Activated CD4-positive, alpha-beta T cell treated with anti-CD3 and anti-CD28 coated beads, Interleukin-2, Interleukin-4, amounts not matched to agents 100 ng/mL and 50 ng/mL, durations not matched to agents 16 hours and 8 hours (primary cell): ENCODE results near the gene SHOC1.
"Not testable (repeated sequence)": the region's sequence is repeated elsewhere in the genome, so short reads cannot be mapped to it uniquely, and the experiment has no call there.

Source experiments
- DNase-seq: peaks from one replicate; pipeline ENCODE4 v3.0.0-alpha.2; 2020; ENCODE audit warnings: low spot score

Gene SHOC1

DNA sequence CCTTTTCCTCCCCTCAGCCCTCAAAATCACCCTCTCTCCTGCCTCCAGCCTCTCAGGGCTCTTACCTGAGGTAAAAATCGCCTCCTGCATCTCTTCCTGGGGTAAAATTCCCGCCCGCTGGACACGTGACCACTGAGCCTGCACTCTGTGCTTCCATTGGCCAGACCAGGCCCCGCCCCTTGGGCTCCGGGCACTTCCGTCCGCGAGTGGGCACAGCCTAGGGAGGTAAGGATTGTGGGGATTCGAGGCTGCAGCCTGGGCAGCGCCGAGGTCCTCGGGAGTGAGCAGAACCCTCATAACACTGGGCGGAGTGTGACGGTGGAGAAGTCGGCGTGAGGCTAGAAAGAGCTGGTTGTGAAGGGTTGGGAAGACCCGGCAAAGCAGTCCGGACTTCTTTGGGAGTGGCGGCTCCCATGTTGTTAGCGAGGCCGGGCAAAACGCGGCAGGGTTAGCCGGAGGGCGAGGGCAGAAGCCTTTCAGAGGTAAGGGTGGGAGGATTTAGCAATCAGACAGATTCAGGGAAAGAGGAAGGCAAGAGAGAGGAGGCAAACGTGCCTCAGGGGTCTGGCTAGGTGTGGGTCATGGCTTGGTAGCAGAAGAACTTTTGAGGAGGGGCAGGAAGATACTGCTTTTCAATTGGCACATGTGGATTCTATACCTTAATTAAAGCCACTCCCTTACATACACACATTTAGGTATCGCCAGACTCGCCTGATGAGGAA lies at the start of gene SHOC1:
SHOC1 (minus strand) TSS at position 103 of the 722 bp plus-strand sequence. CDS start 3,519 bp downstream, outside the sequence.
- DNase-seq = no peak

DNA sequence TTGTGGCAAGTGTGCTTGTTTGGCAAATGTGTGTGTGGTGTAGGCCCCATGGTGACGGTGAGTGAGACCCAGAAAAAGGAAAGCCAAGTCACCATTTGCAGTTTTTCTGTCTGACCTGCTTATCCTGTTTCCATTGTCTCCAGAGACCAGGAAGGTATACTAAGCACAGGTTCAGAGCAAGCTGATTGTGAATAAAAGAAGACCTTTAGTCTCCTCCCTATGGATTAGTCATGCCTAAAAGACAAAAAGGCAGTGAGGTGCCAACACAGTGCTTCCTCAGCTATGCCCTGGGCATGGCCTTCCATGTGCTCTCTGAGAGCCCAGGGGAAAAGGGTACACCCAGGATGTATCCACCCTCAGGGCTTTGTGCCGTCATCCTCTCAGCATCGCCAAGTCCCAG lies 49.2 kb upstream of the SHOC1 start:
- no peak for DNase-seq

GRCh38 chr9:111842313-111842712 lies 47.6 kb upstream of the SHOC1 start:
- DNase-seq = no peak

GRCh38 chr9:111840442-111840841 lies 45.7 kb upstream of the SHOC1 start:
- no peak for DNase-seq

DNA sequence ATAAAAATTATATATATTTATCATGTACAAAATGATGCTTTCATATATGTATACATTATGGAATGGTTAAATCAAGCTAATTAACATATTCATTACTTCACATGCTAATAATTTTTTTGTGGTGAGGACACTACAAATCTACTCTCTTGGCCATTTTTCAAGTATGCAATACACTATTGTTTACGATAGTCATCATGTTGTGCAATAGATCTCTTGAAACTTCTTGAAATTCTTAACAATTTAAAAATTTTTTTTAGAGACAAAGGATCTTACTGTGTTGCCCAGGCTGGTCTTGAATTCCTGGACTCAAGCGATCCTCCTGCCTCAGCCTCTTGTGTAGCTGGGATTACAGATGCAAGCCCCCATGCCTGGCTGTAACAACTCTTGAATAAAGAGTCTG lies 45.2 kb upstream of the SHOC1 start:
- DNase-seq = no peak

GRCh38 chr9:111839387-111839786 lies 44.6 kb upstream of the SHOC1 start:
- peak; percentile 50 for DNase-seq

DNA sequence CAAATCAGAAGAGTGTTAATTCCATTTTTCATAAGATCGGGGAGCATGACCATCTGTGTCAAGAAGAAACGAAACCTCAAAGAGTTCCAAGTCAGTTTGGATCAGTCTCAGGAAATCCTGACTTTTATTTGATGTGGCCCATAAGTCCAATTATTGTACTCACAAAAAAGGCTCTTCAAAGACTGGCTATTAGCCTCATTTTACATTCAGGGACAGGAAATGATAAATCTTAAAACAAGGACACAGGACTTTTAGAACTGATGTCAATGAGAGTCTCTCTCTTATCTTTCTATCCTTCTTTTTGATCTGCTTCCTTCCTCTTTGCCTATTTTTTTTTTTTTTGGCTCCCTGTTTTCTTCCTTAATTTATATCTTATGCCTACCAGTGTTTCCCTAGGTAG lies 43.7 kb upstream of the SHOC1 start:
- no peak for DNase-seq

- no peak for DNase-seq
These were observed 41.6 kb upstream of the SHOC1 start for GRCh38 chr9:111836311-111836710.

DNA sequence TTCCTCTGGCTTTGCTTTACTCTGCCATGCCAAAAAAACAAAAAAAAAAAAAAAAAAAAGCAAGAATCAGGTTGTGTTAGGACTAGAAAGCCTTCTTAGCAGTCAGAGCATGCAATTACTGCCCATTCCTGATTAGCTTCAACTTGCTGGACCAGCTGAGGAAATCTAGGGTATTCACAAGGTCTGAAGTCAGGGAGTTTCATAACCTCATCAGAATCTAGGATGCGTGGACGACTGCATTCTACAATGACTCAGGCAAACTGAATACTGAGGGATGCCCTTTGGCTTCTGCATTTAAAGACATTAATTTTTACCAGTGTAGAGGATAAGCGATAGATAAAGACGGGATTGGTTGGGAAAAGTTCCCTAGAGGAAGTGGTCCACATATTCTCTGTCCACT lies 39.2 kb upstream of the SHOC1 start:
- no peak for DNase-seq

GRCh38 chr9:111832449-111832848 lies 37.7 kb upstream of the SHOC1 start:
- no peak for DNase-seq

DNA sequence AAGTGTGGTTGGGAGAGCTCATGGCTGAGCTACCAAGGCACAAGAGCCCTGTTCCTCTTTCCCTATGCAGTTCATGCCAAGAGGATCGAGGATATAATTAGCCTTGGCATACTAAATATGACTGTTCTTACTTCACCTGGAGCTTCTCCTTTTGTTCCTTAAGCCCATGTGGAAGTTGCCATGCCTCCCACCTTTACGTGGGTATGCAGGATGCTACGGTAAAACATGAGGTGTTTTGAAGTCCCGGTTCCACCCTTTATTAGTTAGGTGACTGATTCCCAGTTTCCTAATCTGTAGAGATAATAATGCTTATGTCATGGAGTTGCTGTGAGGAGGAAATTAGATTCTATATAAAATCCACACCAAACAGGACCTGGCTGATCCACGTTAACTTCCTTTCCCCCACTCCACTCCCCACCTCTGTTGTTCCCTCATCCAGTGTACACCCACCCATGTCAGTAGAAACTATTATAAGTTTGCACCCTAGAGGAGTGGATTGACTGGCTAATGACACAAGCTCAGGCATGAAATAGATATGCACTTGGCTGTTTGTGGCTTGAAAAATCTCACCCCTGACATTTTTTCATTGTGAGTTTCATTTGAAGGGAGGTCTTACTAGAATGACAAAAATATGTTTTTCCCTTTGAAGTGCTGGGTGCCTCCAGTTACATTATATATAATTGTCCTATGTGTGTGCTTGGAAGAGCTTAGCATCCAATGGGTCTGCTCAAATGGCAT lies 36.8 kb upstream of the SHOC1 start:
- no peak for DNase-seq

DNA sequence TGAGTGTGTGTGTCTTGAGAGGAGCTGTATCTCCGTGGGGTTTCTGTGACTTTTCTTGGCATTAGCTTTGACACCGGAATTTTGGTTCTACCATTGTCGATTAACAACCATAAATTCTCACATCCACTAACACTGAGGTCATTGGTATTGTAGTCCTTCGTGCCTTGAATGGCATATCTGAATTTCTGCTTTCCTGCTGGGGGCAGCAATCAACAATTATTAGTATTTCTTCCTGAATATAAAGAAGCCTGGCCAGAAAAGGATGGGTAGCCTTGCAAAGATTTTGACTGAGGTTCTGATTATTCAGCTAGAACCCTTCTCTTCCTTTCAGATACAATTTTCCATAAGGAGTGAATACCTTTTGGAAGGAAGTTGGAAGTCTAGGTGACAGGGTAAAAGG lies 33.5 kb upstream of the SHOC1 start:
- no peak for DNase-seq

DNA sequence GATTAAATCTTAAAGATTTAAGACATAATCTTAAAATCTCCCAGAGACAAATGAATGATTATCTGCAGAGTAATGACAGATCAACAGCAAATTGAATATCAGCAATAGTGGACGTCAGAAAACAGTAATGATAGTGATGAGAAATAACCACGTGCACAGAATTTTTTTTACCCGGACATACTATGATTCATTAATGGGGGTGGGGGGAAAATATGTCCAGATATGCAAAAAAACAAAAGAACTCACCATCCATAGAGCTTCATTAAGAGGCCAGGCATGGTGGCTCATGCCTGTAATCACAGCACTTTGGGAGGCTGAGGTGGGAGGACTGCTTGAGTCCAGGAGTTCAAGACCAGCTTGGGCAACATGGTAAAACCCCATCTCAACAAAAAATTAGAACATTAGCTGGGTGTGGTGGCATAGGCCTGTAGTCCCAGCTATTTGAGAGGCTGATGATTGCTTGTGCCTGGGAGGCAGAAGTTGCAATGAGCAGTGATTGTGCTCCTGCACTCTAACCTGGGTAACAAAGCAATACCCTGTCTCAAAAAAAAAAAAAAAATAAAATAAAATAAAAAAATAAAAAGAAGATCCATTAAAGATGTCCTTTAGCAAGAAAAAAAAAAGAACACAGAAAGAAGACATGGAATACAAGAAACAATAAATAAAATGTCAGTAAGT lies 30.9 kb upstream of the SHOC1 start:
- no peak for DNase-seq

- no peak for DNase-seq
These were observed 26.3 kb upstream of the SHOC1 start for GRCh38 chr9:111821006-111821528.

- DNase-seq = no peak
These were observed 24.6 kb upstream of the SHOC1 start for GRCh38 chr9:111819360-111819759.

DNA sequence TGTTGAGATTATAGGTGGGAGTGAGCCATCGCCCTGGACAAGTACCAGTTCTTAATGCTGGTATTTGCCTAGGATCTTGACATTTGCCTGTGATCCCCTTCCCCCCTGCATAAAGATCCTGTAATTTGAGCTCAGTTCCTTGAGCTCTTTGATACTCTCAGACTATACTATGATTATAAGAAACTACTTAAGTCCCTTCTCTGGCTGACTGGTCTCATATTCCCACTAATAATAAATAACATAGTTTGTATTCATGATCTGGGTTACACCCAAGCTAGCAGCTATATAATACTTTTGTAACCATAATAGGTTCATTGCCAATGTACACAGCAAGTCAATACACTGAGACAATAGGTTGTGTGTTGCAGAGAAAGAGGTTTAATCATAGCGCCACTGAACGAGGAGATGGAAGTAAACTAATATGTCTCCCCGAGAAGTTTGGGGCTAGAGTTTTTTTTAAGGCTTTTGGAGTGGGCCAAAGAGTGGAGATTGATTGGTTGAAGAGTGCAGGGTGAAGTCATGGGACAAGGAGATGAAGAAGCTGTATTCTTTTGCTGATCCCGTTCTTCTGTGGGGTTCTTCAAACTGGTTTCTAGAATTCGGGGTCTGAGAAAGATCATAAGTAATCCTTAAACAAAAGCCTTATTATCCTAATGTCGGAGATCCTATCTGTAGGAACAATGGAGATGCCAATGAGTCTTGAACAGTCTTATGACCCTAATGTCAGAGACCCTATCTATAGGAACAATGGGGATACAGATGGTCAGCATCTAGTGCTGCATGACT lies 20.7 kb upstream of the SHOC1 start:
- DNase-seq = no peak

GRCh38 chr9:111812337-111812736 lies 17.6 kb upstream of the SHOC1 start:
- DNase-seq = no peak

DNA sequence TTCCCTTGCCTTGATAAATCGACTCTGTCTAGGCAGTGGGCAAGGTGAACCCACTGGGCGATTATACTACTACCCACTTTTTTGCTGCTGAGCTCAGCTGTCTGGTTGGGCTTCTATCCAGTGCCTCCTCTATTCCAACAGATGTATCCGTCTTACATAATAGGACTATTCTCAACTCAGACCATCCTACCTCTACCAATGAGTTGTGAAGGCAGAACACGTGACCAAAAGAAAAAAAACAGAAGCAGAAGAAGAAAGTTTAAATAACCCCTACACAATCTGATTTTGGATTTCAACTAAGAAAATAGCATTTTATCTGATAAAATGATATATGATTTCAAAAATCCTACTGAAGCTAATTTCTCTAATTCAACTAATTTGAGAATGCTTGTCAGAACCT lies 16.2 kb upstream of the SHOC1 start:
- no peak for DNase-seq

DNA sequence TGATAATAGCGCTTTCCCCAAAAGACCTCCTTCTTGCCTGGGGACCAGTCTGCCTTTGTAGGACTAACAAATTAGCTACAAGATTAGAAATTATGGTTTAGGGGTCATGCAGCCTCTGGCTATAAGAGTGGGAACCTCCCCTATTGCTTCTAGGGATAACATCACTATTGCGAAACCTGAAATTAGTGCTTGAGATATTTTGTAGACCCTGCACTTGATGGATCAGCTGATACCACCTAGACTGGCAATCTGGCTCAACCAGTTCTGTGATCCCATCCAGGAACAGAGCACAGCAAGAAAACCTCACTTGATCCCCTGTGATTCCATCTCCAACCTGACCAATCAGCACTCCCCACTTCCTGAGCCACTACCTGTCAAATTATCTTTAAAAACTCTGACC lies 15.7 kb upstream of the SHOC1 start:
- DNase-seq = not testable (repeated sequence)

DNA sequence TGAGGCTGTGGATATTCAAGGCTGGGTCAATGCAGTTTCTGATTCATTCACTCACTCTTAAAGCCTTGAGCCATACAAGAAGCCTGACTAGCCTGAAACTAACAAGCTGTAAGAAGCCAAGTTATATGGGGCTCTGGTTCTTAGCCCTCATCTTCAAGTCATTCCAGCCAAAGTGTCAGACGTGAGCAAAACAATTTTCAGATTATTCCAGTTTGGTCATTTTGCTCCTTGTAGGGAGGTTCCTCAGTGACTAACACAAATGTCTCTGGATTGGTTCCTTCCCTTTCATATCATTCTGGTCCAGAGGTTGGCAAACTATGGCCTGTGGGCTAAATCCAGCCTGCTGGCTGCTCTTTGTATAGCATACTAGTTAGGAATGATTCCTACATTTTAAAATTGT lies 12.5 kb upstream of the SHOC1 start:
- no peak for DNase-seq

DNA sequence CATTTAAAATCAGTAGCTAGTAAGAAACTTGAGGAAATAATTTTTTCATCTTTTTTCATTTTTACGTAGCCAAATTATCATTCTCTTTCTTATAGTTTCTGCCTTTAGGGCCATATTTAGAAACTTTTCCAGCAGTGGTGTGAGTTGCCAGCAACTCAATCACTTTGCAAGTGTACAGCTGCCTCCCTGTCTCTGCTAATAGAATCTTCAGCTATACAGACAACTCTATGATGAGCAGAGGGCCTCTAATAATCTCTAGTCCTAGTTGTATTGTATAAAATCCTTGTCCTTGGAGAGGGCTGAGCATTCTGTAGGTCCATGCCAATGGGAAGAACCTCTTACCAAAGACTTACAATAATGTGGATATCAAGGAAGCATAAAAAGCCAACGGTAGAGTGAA lies 11.5 kb upstream of the SHOC1 start:
- DNase-seq = no peak

DNA sequence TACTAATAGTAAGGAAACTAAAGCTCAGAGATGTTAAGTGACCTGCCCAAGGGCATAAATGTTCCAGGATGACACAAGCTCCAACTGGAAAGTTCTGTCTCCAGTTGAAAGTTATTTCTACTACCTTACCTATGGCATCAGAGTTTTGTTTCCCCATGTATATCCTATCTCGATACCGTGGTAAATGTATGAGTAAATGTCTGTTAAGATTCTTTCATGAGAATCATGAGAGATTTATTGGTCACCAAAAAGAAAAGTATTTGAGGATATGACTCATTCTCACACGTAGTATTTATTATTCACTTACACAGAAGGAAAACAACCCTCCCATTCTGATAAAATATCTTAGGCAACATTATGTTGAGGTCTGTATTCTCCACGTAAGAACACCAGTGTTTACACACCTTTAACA lies 11.1 kb upstream of the SHOC1 start:
- peak; percentile 27 for DNase-seq
